Stomach (tissue), 9 donors: ENCODE measurements around the gene SLF1. TPM values are rescaled to one million over a fixed set of nuclear protein-coding genes. Genes with fewer than 3 reads are reported as not detected.

Source experiments
- DNase-seq, 2 donors: peaks; one replicate each; pipeline versions ENCODE4 v3.0.0 to v3.0.0-alpha.2; 2013 to 2019
- H3K27ac ChIP-seq, 5 donors: fragments of 200-600 bp in 4 of 5; sonication (generic) in 4 of 5; one replicate each; pipeline ENCODE4 v1.5.1; 2013 to 2019; ENCODE audit warnings: mild to moderate bottlenecking in 1 of 5, moderate library complexity in 1 of 5
- H3K27me3 ChIP-seq, 3 donors: fragments of 200-600 bp; sonication (generic); one replicate each; pipeline ENCODE4 v1.5.1; 2017 to 2019; ENCODE audit warnings: mixed run types in 1 of 3
- H3K36me3 ChIP-seq, 4 donors: fragments of 200-600 bp; sonication (generic); 1 replicate in 3 of 4; 2 replicates in 1 of 4; pipeline ENCODE4 v1.5.1; 2016 to 2019
- H3K4me1 ChIP-seq, 4 donors: fragments of 200-600 bp; sonication (generic); one replicate each; pipeline ENCODE4 v1.5.1; 2016 to 2019
- H3K4me3 ChIP-seq, 4 donors: fragments of 200-600 bp; sonication (generic) in 3 of 4; one replicate each; pipeline ENCODE4 v1.5.1; 2016 to 2019; ENCODE audit warnings: mild to moderate bottlenecking in 1 of 4
- H3K9me3 ChIP-seq, 4 donors: fragments of 200-600 bp; sonication (generic); one replicate each; pipeline ENCODE4 v1.5.1; 2016 to 2019
- CTCF ChIP-seq, 7 experiments: fragments of 450-650 bp in 4 of 7; fragments of 200-600 bp in 3 of 7; sonication (generic) in 3 of 7; IDR thresholded peaks; one replicate each; pipeline ENCODE4 v1.5.1; 2016 to 2019; ENCODE audit warnings: antibody characterized with exemption in 7 of 7, control low read depth in 2 of 7, mild to moderate bottlenecking in 1 of 7
- EP300 ChIP-seq: sonication (generic); formaldehyde crosslinking; IDR thresholded peaks from one replicate; pipeline ENCODE4 v1.6.1; 2017; ENCODE audit warnings: antibody characterized with exemption
- POLR2A ChIP-seq, 4 donors: fragments of 450-650 bp; IDR thresholded peaks; one replicate each; pipeline ENCODE4 v1.6.1; 2016; ENCODE audit warnings: antibody characterized with exemption in 4 of 4, control low read depth in 2 of 4, mild to moderate bottlenecking in 1 of 4, moderate library complexity in 1 of 4
- POLR2AphosphoS5 ChIP-seq, 3 donors: sonication (generic); formaldehyde crosslinking; IDR thresholded peaks; one replicate each; pipeline ENCODE4 v1.6.1; 2016; ENCODE audit warnings: antibody characterized with exemption in 3 of 3
- WGBS, 5 donors: extraction: QIAGEN DNeasy Blood & Tissue Kit in 3 of 5; methylation state at CpG; one replicate each; pipeline versions ENCODE4 v1.1.5 to v1.1.7; 2013 to 2018; 5-methylcytosine and 5-hydroxymethylcytosine counted together
- intact Hi-C: fragments of 100-400 bp; cut with DNase I; formaldehyde crosslinking; loops from one replicate; pipeline ENCODE4 v1.15.1; 2023; ENCODE audit warnings: low total_unique reads
- polyA plus RNA-seq, 3 donors: library from polyadenylated mRNA; stranded (reverse); fragments of 200-250 nt; gene quantifications; one replicate each; pipeline ENCODE4 v1.2.3, GENCODE V29; 2013
- total RNA-seq, 5 donors: library from RNA; depleted of rRNA; stranded (reverse); fragments of >200 nt; gene quantifications; one replicate each; pipeline versions ENCODE4 v1.1.0 to v1.2.3, GENCODE V29; 2014 to 2016
- donor health status: healthy with polysubstance abuse.
- donor health status: Bipolar disorder and iron deficiency.
- donor health status: healthy.

The SLF1 gene
- total and polyA plus RNA-seq, 8 donors, result 0.58 to 53.1 (median 5.2) TPM

GRCh38 chr5:94731471-94731870 is 113.0 kb downstream of the SLF1 start:
- TF ChIP-seq POLR2A (IDR thresholded peaks at IDR 0.05) (no peak), EP300 (no peak), POLR2AphosphoS5 (IDR thresholded peaks at IDR 0.05) (no peak), CTCF (IDR thresholded peaks at IDR 0.05) (no peak)
- intact Hi-C loops, result no loop called here
- WGBS, 5 donors, result 10 to 28% (median 20%) methylated on average over 1 of the region's 1 CpG
- H3K4me1 ChIP-seq, result no peaks in the 10 kb centered on the region
- no peaks in the 10 kb centered on the region for H3K27me3 ChIP-seq
- no peaks in the 10 kb centered on the region for H3K9me3 ChIP-seq
- no peak overlapping the region for H3K4me3 ChIP-seq
- H3K27ac ChIP-seq, result no peak overlapping the region
- DNase-seq, result no peak
- no peaks in the 10 kb centered on the region for H3K36me3 ChIP-seq

GRCh38 chr5:94736498-94736897 is 118.0 kb downstream of the SLF1 start:
- intact Hi-C loops, result no loop called here
- H3K4me1 ChIP-seq, result peaks cover 0 to 3% (median 0%) of the 10 kb centered on the region in 4 donors
- WGBS, 5 donors, result 30 to 62% (median 36%) methylated on average over 1 of the region's 1 CpG
- H3K36me3 ChIP-seq, result no peaks in the 10 kb centered on the region
- no peak for TF ChIP-seq EP300
- no peak for TF ChIP-seq POLR2A (IDR thresholded peaks at IDR 0.05)
- TF ChIP-seq POLR2AphosphoS5 (IDR thresholded peaks at IDR 0.05), result no peak
- no peak for TF ChIP-seq CTCF (IDR thresholded peaks at IDR 0.05)
- H3K9me3 ChIP-seq, result no peaks in the 10 kb centered on the region
- no peak overlapping the region for H3K27ac ChIP-seq
- DNase-seq, result no peak
- no peak overlapping the region for H3K4me3 ChIP-seq
- no peaks in the 10 kb centered on the region for H3K27me3 ChIP-seq

GRCh38 chr5:94740286-94740685 is 121.8 kb downstream of the SLF1 start:
- 62 to 72% (median 62%) methylated on average over 2 of the region's 2 CpGs for WGBS, 5 donors
- no peak for DNase-seq
- no peaks in the 10 kb centered on the region for H3K27me3 ChIP-seq

GRCh38 chr5:94742852-94743251 is 124.4 kb downstream of the SLF1 start:
- TF ChIP-seq CTCF (IDR thresholded peaks at IDR 0.05), result no peak
- TF ChIP-seq POLR2AphosphoS5 (IDR thresholded peaks at IDR 0.05), result no peak
- no peak for TF ChIP-seq EP300
- TF ChIP-seq POLR2A (IDR thresholded peaks at IDR 0.05), result no peak
- intact Hi-C loops, result no loop called here
- H3K4me3 ChIP-seq, result no peak overlapping the region
- H3K36me3 ChIP-seq, result no peaks in the 10 kb centered on the region
- H3K27me3 ChIP-seq, result no peaks in the 10 kb centered on the region
- no peaks in the 10 kb centered on the region for H3K9me3 ChIP-seq
- 45 to 69% (median 62%) methylated on average over 4 of the region's 4 CpGs for WGBS, 5 donors
- DNase-seq, result no peak
- H3K4me1 ChIP-seq, result peaks cover 0 to under 1% (median 0%) of the 10 kb centered on the region in 4 donors
- H3K27ac ChIP-seq, result no peak overlapping the region

More at GRCh38 chr5:94740286-94740685, 121.8 kb downstream of the SLF1 start:
- peaks cover 0 to 3% (median 0%) of the 10 kb centered on the region in 4 donors for H3K4me1 ChIP-seq
- no peaks in the 10 kb centered on the region for H3K9me3 ChIP-seq
- TF ChIP-seq POLR2A (IDR thresholded peaks at IDR 0.05) (no peak), EP300 (no peak), POLR2AphosphoS5 (IDR thresholded peaks at IDR 0.05) (no peak), CTCF (IDR thresholded peaks at IDR 0.05) (no peak)
- no peak overlapping the region for H3K27ac ChIP-seq
- no peak overlapping the region for H3K4me3 ChIP-seq
- intact Hi-C loops, result no loop called here
- H3K36me3 ChIP-seq, result no peaks in the 10 kb centered on the region
